Measurements from ENCODE around the gene ADAMTS16.

Gene ADAMTS16

GRCh38 chr5:5182508-5183188 lies 42.5 kb downstream of the ADAMTS16 start:
- DNase-seq (ENCODE audit: low read depth in 1 of 2, low spot score in 1 of 2): no peak

- DNase-seq (ENCODE audit: low read depth in 1 of 2, low spot score in 1 of 2): no peak
Observed at GRCh38 chr5:5183189-5183699, 43.1 kb downstream of the ADAMTS16 start.

GRCh38 chr5:5183933-5184332 lies 43.8 kb downstream of the ADAMTS16 start:
- DNase-seq (ENCODE audit: low read depth in 1 of 2, low spot score in 1 of 2): no peak

- DNase-seq (ENCODE audit: low read depth in 1 of 2, low spot score in 1 of 2): no peak
Observed at GRCh38 chr5:5188376-5189050, 48.4 kb downstream of the ADAMTS16 start.

- no peak for DNase-seq (ENCODE audit: low read depth in 1 of 2, low spot score in 1 of 2)
Observed at GRCh38 chr5:5189051-5189430, 48.9 kb downstream of the ADAMTS16 start.

GRCh38 chr5:5191906-5192305 lies 51.8 kb downstream of the ADAMTS16 start:
- DNase-seq (ENCODE audit: low read depth in 1 of 2, low spot score in 1 of 2): no peak

- DNase-seq (ENCODE audit: low read depth in 1 of 2, low spot score in 1 of 2): no peak
Observed at GRCh38 chr5:5192681-5193080, 52.6 kb downstream of the ADAMTS16 start.

GRCh38 chr5:5195128-5195918 lies 55.2 kb downstream of the ADAMTS16 start:
- DNase-seq (ENCODE audit: low read depth in 1 of 2, low spot score in 1 of 2): no peak

GRCh38 chr5:5198135-5198534 lies 58.0 kb downstream of the ADAMTS16 start:
- DNase-seq (ENCODE audit: low read depth in 1 of 2, low spot score in 1 of 2): no peak

GRCh38 chr5:5198815-5199214 lies 58.7 kb downstream of the ADAMTS16 start:
- no peak for DNase-seq (ENCODE audit: low read depth in 1 of 2, low spot score in 1 of 2)

- DNase-seq (ENCODE audit: low read depth in 1 of 2, low spot score in 1 of 2): no peak
Observed at GRCh38 chr5:5199495-5199894, 59.4 kb downstream of the ADAMTS16 start.

GRCh38 chr5:5200133-5200532 lies 60.0 kb downstream of the ADAMTS16 start:
- DNase-seq (ENCODE audit: low read depth in 1 of 2, low spot score in 1 of 2): no peak

- DNase-seq (ENCODE audit: low read depth in 1 of 2, low spot score in 1 of 2): no peak
Observed at GRCh38 chr5:5202321-5202720, 62.2 kb downstream of the ADAMTS16 start.

GRCh38 chr5:5203451-5203850 lies 63.3 kb downstream of the ADAMTS16 start:
- DNase-seq (ENCODE audit: low read depth in 1 of 2, low spot score in 1 of 2): no peak

GRCh38 chr5:5207828-5208227 lies 67.7 kb downstream of the ADAMTS16 start:
- DNase-seq (ENCODE audit: low read depth in 1 of 2, low spot score in 1 of 2): no peak

GRCh38 chr5:5209089-5209488 lies 69.0 kb downstream of the ADAMTS16 start:
- DNase-seq (ENCODE audit: low read depth in 1 of 2, low spot score in 1 of 2): no peak

- no peak for DNase-seq (ENCODE audit: low read depth in 1 of 2, low spot score in 1 of 2)
Observed at GRCh38 chr5:5209510-5210286, 69.6 kb downstream of the ADAMTS16 start.

GRCh38 chr5:5217371-5217770 lies 77.2 kb downstream of the ADAMTS16 start:
- no peak for DNase-seq (ENCODE audit: low read depth in 1 of 2, low spot score in 1 of 2)

GRCh38 chr5:5218396-5218795 lies 78.3 kb downstream of the ADAMTS16 start:
- DNase-seq (ENCODE audit: low read depth in 1 of 2, low spot score in 1 of 2): no peak

- no peak for DNase-seq (ENCODE audit: low read depth in 1 of 2, low spot score in 1 of 2)
Observed at GRCh38 chr5:5219541-5219940, 79.4 kb downstream of the ADAMTS16 start.
